SU-DHL-6 (cell line): ENCODE data around the gene RBM33.

Source experiments
- H2AFZ ChIP-seq: fragments of 200-600 bp; sonication (generic); 2 replicates; pipeline ENCODE4 v1.6.1; 2014; ENCODE audit warnings: low read depth, mild to moderate bottlenecking, moderate library complexity, mixed read lengths, antibody characterized with exemption, low read length; ENCODE audit not compliant: severe bottlenecking
- H3F3A ChIP-seq: fragments of 200-600 bp; shearing (Covaris generic); 2 replicates; pipeline ENCODE4 v1.6.0; 2016; ENCODE audit warnings: antibody characterized with exemption, mild to moderate bottlenecking; ENCODE audit not compliant: insufficient read depth
- H3K27ac ChIP-seq: fragments of 200-600 bp; sonication (generic); 2 replicates; pipeline ENCODE4 v1.5.1; 2016; ENCODE audit warnings: low read depth, mild to moderate bottlenecking, low read length, moderate library complexity, mixed read lengths
- H3K27me3 ChIP-seq: fragments of 200-600 bp; sonication (generic), shearing (Covaris generic); 2 replicates; pipeline ENCODE4 v1.6.0; 2014; ENCODE audit warnings: mild to moderate bottlenecking, low read length
- H3K36me3 ChIP-seq: fragments of 200-600 bp; sonication (generic); 2 replicates; pipeline ENCODE4 v1.6.1; 2014; ENCODE audit warnings: mild to moderate bottlenecking, low read length, mixed read lengths
- H3K4me2 ChIP-seq: fragments of 300-600, 200-600 bp; shearing (Covaris generic), sonication (generic); 2 replicates; pipeline ENCODE4 v1.6.0; 2014; ENCODE audit warnings: low read length, low read depth, mild to moderate bottlenecking; ENCODE audit not compliant: poor library complexity, severe bottlenecking
- H3K4me3 ChIP-seq: fragments of 200-600 bp; sonication (generic); 2 replicates; pipeline ENCODE4 v1.5.1; 2014; ENCODE audit warnings: antibody characterized with exemption, low read length, mild to moderate bottlenecking, mixed read lengths; ENCODE audit not compliant: insufficient read depth, poor library complexity, severe bottlenecking
- H3K79me2 ChIP-seq: fragments of 200-600 bp; sonication (generic); 2 replicates; pipeline ENCODE4 v1.6.1; 2014; ENCODE audit warnings: mild to moderate bottlenecking, low read length, moderate library complexity; ENCODE audit not compliant: insufficient read depth
- H3K9ac ChIP-seq: fragments of 200-600 bp; sonication (generic); 2 replicates; pipeline ENCODE4 v1.7.0; 2014; ENCODE audit warnings: mild to moderate bottlenecking, low read length
- H3K9me2 ChIP-seq: fragments of 200-600 bp; sonication (generic); replicated peaks from 2 replicates; pipeline ENCODE4 v1.6.1; 2014; ENCODE audit warnings: low read length; ENCODE audit not compliant: insufficient read depth
- H3K9me3 ChIP-seq: fragments of 200-600 bp; sonication (generic); 2 replicates; pipeline ENCODE4 v1.6.1; 2014; ENCODE audit warnings: low read length, mixed read lengths; ENCODE audit not compliant: insufficient read depth
- H4K20me1 ChIP-seq: fragments of 200-600 bp; sonication (generic); 2 replicates; pipeline ENCODE4 v1.6.1; 2014; ENCODE audit warnings: low read depth, mild to moderate bottlenecking, antibody characterized with exemption, low read length, moderate library complexity, mixed read lengths
- EZH2phosphoT487 ChIP-seq: fragments of 200-600 bp; sonication (generic), shearing (Covaris generic); conservative IDR thresholded peaks from 2 replicates; pipeline ENCODE4 v1.6.1; 2018; ENCODE audit warnings: mild to moderate bottlenecking, antibody characterized with exemption, low read length, moderate library complexity, mixed read lengths
- TF ChIP-seq, protein P1 (sequence below): fragments of 200-600 bp; sonication (generic); IDR thresholded peaks from one replicate; pipeline ENCODE4 v1.5.1; 2017; ENCODE audit warnings: antibody characterized with exemption, mild to moderate bottlenecking, low read length, moderate library complexity; ENCODE audit not compliant: insufficient read depth, poor library complexity, severe bottlenecking

The RBM33 gene

GRCh38 chr7:155621418-155621980 lies 23.0 kb upstream of the RBM33 start:
- no peaks in the 10 kb centered on the region for H3F3A ChIP-seq
- H3K9me2 ChIP-seq: no peaks in the 10 kb centered on the region
- no peaks in the 10 kb centered on the region for H4K20me1 ChIP-seq
- TF ChIP-seq, protein P1, sequence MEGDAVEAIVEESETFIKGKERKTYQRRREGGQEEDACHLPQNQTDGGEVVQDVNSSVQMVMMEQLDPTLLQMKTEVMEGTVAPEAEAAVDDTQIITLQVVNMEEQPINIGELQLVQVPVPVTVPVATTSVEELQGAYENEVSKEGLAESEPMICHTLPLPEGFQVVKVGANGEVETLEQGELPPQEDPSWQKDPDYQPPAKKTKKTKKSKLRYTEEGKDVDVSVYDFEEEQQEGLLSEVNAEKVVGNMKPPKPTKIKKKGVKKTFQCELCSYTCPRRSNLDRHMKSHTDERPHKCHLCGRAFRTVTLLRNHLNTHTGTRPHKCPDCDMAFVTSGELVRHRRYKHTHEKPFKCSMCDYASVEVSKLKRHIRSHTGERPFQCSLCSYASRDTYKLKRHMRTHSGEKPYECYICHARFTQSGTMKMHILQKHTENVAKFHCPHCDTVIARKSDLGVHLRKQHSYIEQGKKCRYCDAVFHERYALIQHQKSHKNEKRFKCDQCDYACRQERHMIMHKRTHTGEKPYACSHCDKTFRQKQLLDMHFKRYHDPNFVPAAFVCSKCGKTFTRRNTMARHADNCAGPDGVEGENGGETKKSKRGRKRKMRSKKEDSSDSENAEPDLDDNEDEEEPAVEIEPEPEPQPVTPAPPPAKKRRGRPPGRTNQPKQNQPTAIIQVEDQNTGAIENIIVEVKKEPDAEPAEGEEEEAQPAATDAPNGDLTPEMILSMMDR: no peak
- no peak for TF ChIP-seq EZH2phosphoT487
- H3K9ac ChIP-seq: no peak overlapping the region
- no peaks in the 10 kb centered on the region for H3K36me3 ChIP-seq
- no peak overlapping the region for H2AFZ ChIP-seq
- H3K27me3 ChIP-seq: no peaks in the 10 kb centered on the region
- no peaks in the 10 kb centered on the region for H3K9me3 ChIP-seq
- H3K79me2 ChIP-seq: no peaks in the 10 kb centered on the region
- H3K27ac ChIP-seq: no peak overlapping the region
- no peak overlapping the region for H3K4me2 ChIP-seq
- no peak overlapping the region for H3K4me3 ChIP-seq

GRCh38 chr7:155624412-155624811 lies 20.0 kb upstream of the RBM33 start:
- Histone ChIP-seq H2AFZ (no peak overlapping the region), H3F3A (no peaks in the 10 kb centered on the region)

DNA sequence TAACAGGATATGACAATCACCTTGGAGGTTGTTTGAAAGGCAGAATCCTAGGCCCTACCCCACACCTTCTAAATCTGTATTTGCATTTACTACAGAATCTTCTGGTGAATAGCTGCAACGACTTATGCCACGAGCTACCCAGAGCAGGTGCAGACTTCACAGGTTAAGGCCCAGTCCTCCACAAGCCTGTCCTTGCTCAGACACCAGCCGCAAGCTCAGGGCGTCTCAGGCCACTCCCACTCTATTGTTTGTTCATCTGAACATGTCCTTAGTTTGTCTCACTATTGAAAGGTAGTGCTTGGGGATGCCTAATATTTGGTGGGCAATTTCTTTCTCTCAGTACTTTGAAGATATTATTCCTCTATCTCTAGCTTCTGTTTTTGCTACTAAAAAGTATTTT lies 18.9 kb upstream of the RBM33 start:
- Histone ChIP-seq H3K4me2 (no peak overlapping the region), H3K79me2 (no peaks in the 10 kb centered on the region), H3K9me2 (no peaks in the 10 kb centered on the region), H3K27me3 (no peaks in the 10 kb centered on the region), H3K36me3 (no peaks in the 10 kb centered on the region), H3F3A (no peaks in the 10 kb centered on the region), H4K20me1 (no peaks in the 10 kb centered on the region), H3K9ac (no peak overlapping the region), H3K27ac (no peak overlapping the region), H3K4me3 (no peak overlapping the region), H2AFZ (no peak overlapping the region), H3K9me3 (peaks cover 8% of the 10 kb centered on the region; the same call in 1 of the 2 replicates)
- TF ChIP-seq EZH2phosphoT487: no peak
- TF ChIP-seq, protein P1: no peak

More at GRCh38 chr7:155624412-155624811, 20.0 kb upstream of the RBM33 start:
- no peak overlapping the region for H3K9ac ChIP-seq
- TF ChIP-seq, protein P1: no peak
- no peak for TF ChIP-seq EZH2phosphoT487
- no peaks in the 10 kb centered on the region for H4K20me1 ChIP-seq
- no peaks in the 10 kb centered on the region for H3K27me3 ChIP-seq
- H3K79me2 ChIP-seq: no peaks in the 10 kb centered on the region
- H3K9me3 ChIP-seq: peaks cover 8% of the 10 kb centered on the region; the same call in 1 of the 2 replicates
- no peak overlapping the region for H3K4me2 ChIP-seq
- H3K4me3 ChIP-seq: no peak overlapping the region
- no peaks in the 10 kb centered on the region for H3K36me3 ChIP-seq
- no peak overlapping the region for H3K27ac ChIP-seq
- no peaks in the 10 kb centered on the region for H3K9me2 ChIP-seq
